ENCODE results near the gene LDHAL6A.
A peak's percentile ranks its signal among the peaks of the same experiment; 100 is the strongest.

LDHAL6A gene

GRCh38 chr11:18490736-18491485 lies 35.3 kb downstream of the LDHAL6A start:
- no peak for DNase-seq (ENCODE audit: low read depth)

GRCh38 chr11:18491924-18492323 lies 36.3 kb downstream of the LDHAL6A start:
- DNase-seq (ENCODE audit: low read depth): no peak

- no peak for DNase-seq (ENCODE audit: low read depth)
Measured at GRCh38 chr11:18492888-18493287, 37.2 kb downstream of the LDHAL6A start.

GRCh38 chr11:18493310-18493709 lies 37.7 kb downstream of the LDHAL6A start:
- no peak for DNase-seq (ENCODE audit: low read depth)

- no peak for DNase-seq (ENCODE audit: low read depth)
Measured at GRCh38 chr11:18495271-18495670, 39.6 kb downstream of the LDHAL6A start.

GRCh38 chr11:18495703-18496102 lies 40.0 kb downstream of the LDHAL6A start:
- no peak for DNase-seq (ENCODE audit: low read depth)

- DNase-seq (ENCODE audit: low read depth): no peak
Measured at GRCh38 chr11:18498039-18498438, 42.4 kb downstream of the LDHAL6A start.

GRCh38 chr11:18501629-18502028 lies 46.0 kb downstream of the LDHAL6A start:
- DNase-seq (ENCODE audit: low read depth): no peak

- no peak for DNase-seq (ENCODE audit: low read depth)
Measured at GRCh38 chr11:18502352-18502751, 46.7 kb downstream of the LDHAL6A start.

GRCh38 chr11:18521122-18521521 lies 65.5 kb downstream of the LDHAL6A start:
- no peak for DNase-seq (ENCODE audit: low read depth)

- no peak for DNase-seq (ENCODE audit: low read depth)
Measured at GRCh38 chr11:18522388-18522787, 66.7 kb downstream of the LDHAL6A start.

GRCh38 chr11:18523084-18523483 lies 67.4 kb downstream of the LDHAL6A start:
- DNase-seq (ENCODE audit: low read depth): no peak

GRCh38 chr11:18524248-18524647 lies 68.6 kb downstream of the LDHAL6A start:
- no peak for DNase-seq (ENCODE audit: low read depth)

GRCh38 chr11:18526130-18526520 lies 70.5 kb downstream of the LDHAL6A start:
- no peak for DNase-seq (ENCODE audit: low read depth)

- DNase-seq (ENCODE audit: low read depth): peak; percentile 93
Measured at GRCh38 chr11:18526521-18527296, 71.1 kb downstream of the LDHAL6A start, which contains the start of gene TSG101. Gene TSG101, minus strand, starts transcription at chr11:18526942. Its CDS starts 126 bp downstream, at chr11:18526816.

- peak; percentile 70 for DNase-seq (ENCODE audit: low read depth)
Measured at GRCh38 chr11:18527512-18527911, 71.9 kb downstream of the LDHAL6A start.
